Gastrocnemius medialis (tissue), 4 donors: ENCODE measurements around the gene ADGRD1. TPM values are rescaled to one million over a fixed set of nuclear protein-coding genes. Genes with fewer than 3 reads are reported as not detected.

ENCODE experiments used
- ATAC-seq, 2 donors: fragments of 150-250 bp; one replicate each; pipeline ENCODE4 v1.9.1; 2016
- DNase-seq, 2 donors: peaks; one replicate each; pipeline ENCODE4 v3.0.0-alpha.2; 2019
- H3K27ac ChIP-seq, 4 donors: fragments of 200-600 bp; sonication (generic); 1 replicate in 1 of 4; 2 replicates in 3 of 4; pipeline ENCODE4 v1.5.1; 2016 to 2018; ENCODE audit warnings: mild to moderate bottlenecking in 2 of 4, moderate library complexity in 1 of 4
- H3K27me3 ChIP-seq, 3 donors: fragments of 200-600 bp; sonication (generic) in 2 of 3; 1 replicate in 1 of 3; 2 replicates in 2 of 3; pipeline versions ENCODE4 v1.5.1 to v1.6.0; 2016 to 2019; ENCODE audit warnings: mild to moderate bottlenecking in 1 of 3, moderate library complexity in 1 of 3
- H3K36me3 ChIP-seq, 2 donors: fragments of 200-600 bp; sonication (generic) in 1 of 2; one replicate each; pipeline ENCODE4 v1.5.1; 2017 to 2018
- H3K4me1 ChIP-seq, 2 donors: fragments of 200-600 bp; sonication (generic) in 1 of 2; one replicate each; pipeline ENCODE4 v1.5.1; 2016 to 2017; ENCODE audit warnings: mild to moderate bottlenecking in 2 of 2
- H3K4me3 ChIP-seq, 4 donors: fragments of 200-600 bp; sonication (generic) in 3 of 4; 1 replicate in 1 of 4; 2 replicates in 3 of 4; pipeline ENCODE4 v1.5.1; 2016 to 2019; ENCODE audit warnings: mild to moderate bottlenecking in 2 of 4
- H3K9me3 ChIP-seq, 3 donors: fragments of 200-600 bp; sonication (generic) in 2 of 3; 1 replicate in 1 of 3; 2 replicates in 2 of 3; pipeline ENCODE4 v1.5.1; 2016 to 2019
- POLR2A ChIP-seq, 2 donors: fragments of 450-650 bp; IDR thresholded peaks; one replicate each; pipeline ENCODE4 v1.6.1; 2017; ENCODE audit warnings: antibody characterized with exemption in 2 of 2, mild to moderate bottlenecking in 2 of 2, moderate library complexity in 2 of 2
- in situ Hi-C, 4 donors: fragments of 200-750 bp; cut with MboI; loops; one replicate each; pipeline versions ENCODE4 v1.15.0 to v1.8.0; 2017; ENCODE audit warnings: low sequenced_read_pairs in 4 of 4
- intact Hi-C: fragments of 100-400 bp; cut with DNase I; formaldehyde crosslinking; loops from one replicate; pipeline ENCODE4 v1.15.1; 2023; ENCODE audit warnings: low total_unique reads
- total RNA-seq, 4 donors: library from RNA; depleted of rRNA; stranded (reverse); fragments of >200 nt; gene quantifications; one replicate each; pipeline versions ENCODE4 v1.1.0 to v1.2.3, GENCODE V29; 2016
- TF ChIP-seq, protein P1 (sequence below), 5 experiments: fragments of 450-650 bp in 3 of 5; fragments of 200-600 bp in 2 of 5; sonication (generic) in 2 of 5; IDR thresholded peaks in 4 of 5; conservative IDR thresholded peaks in 1 of 5; 1 replicate in 4 of 5; 2 replicates in 1 of 5; pipeline ENCODE4 v1.5.1; 2016 to 2019; ENCODE audit warnings: antibody characterized with exemption in 5 of 5, mild to moderate bottlenecking in 3 of 5, moderate library complexity in 3 of 5

The ADGRD1 gene
- total RNA-seq, 4 donors from 2014 or later = 5.3 to 9.6 (median 8.2) TPM

DNA sequence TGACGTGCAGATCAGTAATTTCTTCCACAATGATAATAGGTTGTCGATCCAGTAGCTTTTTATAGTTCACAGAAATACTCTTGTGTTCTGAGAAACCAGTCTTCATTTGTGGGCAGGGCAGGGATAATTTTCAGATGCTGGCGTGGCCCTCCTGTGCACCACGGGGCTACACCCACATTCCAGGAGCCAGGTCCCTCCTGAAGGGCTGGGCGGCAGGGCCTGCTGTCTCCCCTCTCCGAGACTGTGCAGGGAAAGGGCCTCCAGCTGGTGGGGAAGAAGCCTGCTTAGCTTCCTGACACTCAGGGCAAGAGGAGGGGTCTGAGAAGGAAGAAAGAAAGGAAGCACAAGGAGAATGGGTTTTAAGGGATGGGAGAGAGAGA, 94.9 kb downstream of the ADGRD1 start:
- no peak overlapping the region for H3K27ac ChIP-seq
- ATAC-seq = no peak
- in situ Hi-C loops = no loop called here

DNA sequence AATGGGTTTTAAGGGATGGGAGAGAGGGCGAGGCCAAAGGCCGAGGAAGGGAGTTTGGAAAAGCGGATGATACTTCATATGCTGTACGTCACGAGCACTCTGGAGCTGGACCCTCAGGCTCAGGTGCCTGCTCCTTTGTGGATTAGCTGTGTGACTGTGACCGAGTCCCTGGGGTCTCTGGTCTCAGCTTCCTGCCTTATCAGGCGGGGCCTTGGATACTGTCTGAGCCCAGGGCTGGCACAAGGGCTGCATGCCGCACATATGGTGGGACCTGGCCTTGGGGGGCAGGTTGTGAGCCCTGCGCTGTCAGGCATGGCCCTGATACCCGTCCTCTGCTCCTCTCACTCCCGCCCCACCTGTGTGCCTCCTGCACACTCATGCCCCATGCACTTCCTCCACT, 95.3 kb downstream of the ADGRD1 start:
- no peak overlapping the region for H3K27ac ChIP-seq
- H3K27me3 ChIP-seq = no peaks in the 10 kb centered on the region
- in situ Hi-C loops = no loop called here
- TF ChIP-seq, protein P1, sequence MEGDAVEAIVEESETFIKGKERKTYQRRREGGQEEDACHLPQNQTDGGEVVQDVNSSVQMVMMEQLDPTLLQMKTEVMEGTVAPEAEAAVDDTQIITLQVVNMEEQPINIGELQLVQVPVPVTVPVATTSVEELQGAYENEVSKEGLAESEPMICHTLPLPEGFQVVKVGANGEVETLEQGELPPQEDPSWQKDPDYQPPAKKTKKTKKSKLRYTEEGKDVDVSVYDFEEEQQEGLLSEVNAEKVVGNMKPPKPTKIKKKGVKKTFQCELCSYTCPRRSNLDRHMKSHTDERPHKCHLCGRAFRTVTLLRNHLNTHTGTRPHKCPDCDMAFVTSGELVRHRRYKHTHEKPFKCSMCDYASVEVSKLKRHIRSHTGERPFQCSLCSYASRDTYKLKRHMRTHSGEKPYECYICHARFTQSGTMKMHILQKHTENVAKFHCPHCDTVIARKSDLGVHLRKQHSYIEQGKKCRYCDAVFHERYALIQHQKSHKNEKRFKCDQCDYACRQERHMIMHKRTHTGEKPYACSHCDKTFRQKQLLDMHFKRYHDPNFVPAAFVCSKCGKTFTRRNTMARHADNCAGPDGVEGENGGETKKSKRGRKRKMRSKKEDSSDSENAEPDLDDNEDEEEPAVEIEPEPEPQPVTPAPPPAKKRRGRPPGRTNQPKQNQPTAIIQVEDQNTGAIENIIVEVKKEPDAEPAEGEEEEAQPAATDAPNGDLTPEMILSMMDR (IDR thresholded peaks at IDR 0.05 in 4 of 5, conservative IDR thresholded peaks at IDR 0.05 in 1 of 5) = no peak
- TF ChIP-seq POLR2A (IDR thresholded peaks at IDR 0.05) = no peak
- ATAC-seq (no peak), DNase-seq (no peak)
- no peaks in the 10 kb centered on the region for H3K36me3 ChIP-seq
- peaks cover 5 to 8% of the 10 kb centered on the region in 2 donors for H3K4me1 ChIP-seq
- H3K4me3 ChIP-seq = no peak overlapping the region
- no peaks in the 10 kb centered on the region for H3K9me3 ChIP-seq
- intact Hi-C loops = no loop called here

More for the DNA sequence above, 94.9 kb downstream of the ADGRD1 start:
- DNase-seq = no peak
- intact Hi-C loops = no loop called here
- H3K4me3 ChIP-seq = no peak overlapping the region
- no peaks in the 10 kb centered on the region for H3K9me3 ChIP-seq
- no peaks in the 10 kb centered on the region for H3K36me3 ChIP-seq
- peaks cover 5 to 8% of the 10 kb centered on the region in 2 donors for H3K4me1 ChIP-seq
- H3K27me3 ChIP-seq = no peaks in the 10 kb centered on the region
- no peak for TF ChIP-seq POLR2A (IDR thresholded peaks at IDR 0.05)
- TF ChIP-seq, protein P1 (IDR thresholded peaks at IDR 0.05 in 4 of 5, conservative IDR thresholded peaks at IDR 0.05 in 1 of 5) = no peak

DNA sequence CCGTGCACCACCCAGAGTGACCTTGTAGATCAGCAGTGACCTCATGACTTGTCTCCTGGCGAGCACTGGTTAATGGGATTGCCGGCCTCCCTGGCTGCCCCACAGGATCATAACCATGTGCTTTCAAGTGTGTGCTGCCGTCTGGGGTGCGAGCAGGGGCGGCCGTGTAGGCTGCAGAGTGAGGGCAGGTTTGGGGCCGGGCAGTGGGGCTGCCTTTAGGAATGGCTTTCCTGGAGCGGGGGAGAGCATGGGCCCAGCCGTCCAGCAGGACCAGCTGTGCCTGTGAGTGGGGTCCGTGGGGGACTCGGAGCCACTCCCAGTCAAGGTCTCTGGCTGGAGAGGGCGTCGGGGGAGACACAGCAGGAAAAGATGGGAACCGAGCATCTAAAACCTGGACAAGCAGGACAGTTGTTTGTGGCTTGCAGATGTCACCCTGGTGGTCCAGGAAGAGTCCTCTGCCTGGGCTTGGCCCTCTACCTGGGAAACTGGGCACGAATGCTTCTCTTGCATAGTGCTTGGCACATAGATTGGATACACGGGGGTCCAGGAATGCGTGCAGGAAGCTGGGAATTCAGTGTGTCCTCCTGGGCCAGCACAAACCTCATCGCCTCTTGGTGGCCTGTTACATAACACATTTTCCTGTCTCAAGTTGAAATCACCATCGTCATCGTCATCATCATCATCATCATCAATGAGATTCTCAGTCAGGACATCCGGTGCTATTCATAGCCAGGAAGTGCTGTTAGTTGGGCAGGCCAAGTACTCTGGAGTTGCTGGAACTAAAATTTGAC, 96.0 kb downstream of the ADGRD1 start:
- Histone ChIP-seq H3K9me3 (no peaks in the 10 kb centered on the region), H3K36me3 (no peaks in the 10 kb centered on the region), H3K4me3 (no peak overlapping the region), H3K27ac (peak overlapping the region; percentile 43 to 52 (median 44)), H3K4me1 (peaks cover 5 to 8% of the 10 kb centered on the region in 2 donors), H3K27me3 (no peaks in the 10 kb centered on the region)
- DNase-seq (no peak), ATAC-seq (peak; percentile 30 to 59)
- intact Hi-C loops = no loop called here
- no peak for TF ChIP-seq POLR2A (IDR thresholded peaks at IDR 0.05)
- TF ChIP-seq, protein P1 (IDR thresholded peaks at IDR 0.05 in 4 of 5, conservative IDR thresholded peaks at IDR 0.05 in 1 of 5) = no peak
- in situ Hi-C loops = no loop called here

DNA sequence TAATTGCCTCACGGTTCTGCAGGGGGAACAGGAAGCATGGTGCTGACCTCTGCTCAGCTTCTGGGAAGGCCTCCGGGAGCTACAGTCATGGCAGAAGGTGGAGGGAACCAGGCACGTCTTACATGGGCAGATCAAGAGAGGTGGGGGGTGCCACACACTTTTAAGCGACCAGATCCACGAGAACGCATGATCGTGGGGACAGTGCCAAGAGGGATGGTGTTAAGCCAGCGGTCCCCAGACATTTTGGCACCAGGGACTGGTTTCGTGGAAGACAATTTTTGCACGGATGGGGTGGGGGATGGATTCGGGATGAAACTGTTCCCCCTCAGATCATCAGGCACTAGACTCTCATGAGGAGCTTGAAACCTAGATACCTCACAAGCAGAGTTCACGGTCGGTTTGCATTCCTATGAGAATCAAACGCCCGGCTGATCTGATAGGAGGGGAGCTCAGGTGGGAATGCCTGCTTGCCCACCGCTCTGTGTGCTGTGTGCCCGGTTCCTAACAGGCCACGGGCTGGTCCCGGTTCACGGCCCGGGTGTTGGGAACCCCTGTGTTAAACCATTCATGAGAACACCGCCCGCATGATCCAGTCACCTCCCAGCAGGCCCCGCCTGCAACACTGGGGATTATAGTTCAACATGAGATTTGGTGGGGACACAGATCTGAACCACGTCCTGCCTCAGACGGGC, 96.9 kb downstream of the ADGRD1 start:
- Histone ChIP-seq H3K9me3 (no peaks in the 10 kb centered on the region), H3K4me1 (peaks cover 5 to 8% of the 10 kb centered on the region in 2 donors), H3K36me3 (no peaks in the 10 kb centered on the region), H3K27ac (peak overlapping the region in 2 of 4 donors; percentile 8 to 38), H3K27me3 (no peaks in the 10 kb centered on the region), H3K4me3 (no peak overlapping the region)
- ATAC-seq (no peak), DNase-seq (no peak)
- in situ Hi-C loops (no loop called here), intact Hi-C loops (no loop called here)
- TF ChIP-seq, protein P1 (IDR thresholded peaks at IDR 0.05 in 4 of 5, conservative IDR thresholded peaks at IDR 0.05 in 1 of 5) = no peak
- TF ChIP-seq POLR2A (IDR thresholded peaks at IDR 0.05) = no peak
